ENCODE data around the gene TNFAIP3. TPM values are rescaled to one million over a fixed set of nuclear protein-coding genes. Genes with fewer than 3 reads are reported as not detected.
"Not testable (repeated sequence)": the region's sequence is repeated elsewhere in the genome, so short reads cannot be mapped to it uniquely, and the experiment has no call there.

Gene TNFAIP3
- total RNA-seq, 1 donor from 2014 or later: 45.9 TPM

DNA sequence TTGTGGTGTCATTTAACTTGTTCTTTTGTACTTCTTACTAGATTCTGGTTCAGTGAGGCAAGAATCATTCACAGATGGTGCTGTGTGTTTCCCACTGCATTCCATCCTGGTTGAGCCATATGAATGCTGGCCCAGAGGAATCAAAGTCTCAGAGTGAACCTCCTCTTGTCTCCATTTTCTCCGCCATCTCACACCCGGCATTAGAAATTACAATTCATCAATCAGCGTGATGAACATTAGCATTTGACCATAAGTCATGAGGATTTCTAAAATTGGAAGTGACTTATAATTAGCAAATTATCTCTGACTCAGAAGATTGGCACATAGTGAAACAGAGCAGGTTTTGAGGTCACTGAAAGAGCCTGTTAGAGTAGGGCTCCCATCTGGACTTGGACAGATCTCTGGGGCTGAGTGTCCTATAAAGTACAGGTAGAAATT is 25.2 kb downstream of the TNFAIP3 start:
- H3K27ac ChIP-seq: no peak overlapping the region
- TF ChIP-seq, protein P1, sequence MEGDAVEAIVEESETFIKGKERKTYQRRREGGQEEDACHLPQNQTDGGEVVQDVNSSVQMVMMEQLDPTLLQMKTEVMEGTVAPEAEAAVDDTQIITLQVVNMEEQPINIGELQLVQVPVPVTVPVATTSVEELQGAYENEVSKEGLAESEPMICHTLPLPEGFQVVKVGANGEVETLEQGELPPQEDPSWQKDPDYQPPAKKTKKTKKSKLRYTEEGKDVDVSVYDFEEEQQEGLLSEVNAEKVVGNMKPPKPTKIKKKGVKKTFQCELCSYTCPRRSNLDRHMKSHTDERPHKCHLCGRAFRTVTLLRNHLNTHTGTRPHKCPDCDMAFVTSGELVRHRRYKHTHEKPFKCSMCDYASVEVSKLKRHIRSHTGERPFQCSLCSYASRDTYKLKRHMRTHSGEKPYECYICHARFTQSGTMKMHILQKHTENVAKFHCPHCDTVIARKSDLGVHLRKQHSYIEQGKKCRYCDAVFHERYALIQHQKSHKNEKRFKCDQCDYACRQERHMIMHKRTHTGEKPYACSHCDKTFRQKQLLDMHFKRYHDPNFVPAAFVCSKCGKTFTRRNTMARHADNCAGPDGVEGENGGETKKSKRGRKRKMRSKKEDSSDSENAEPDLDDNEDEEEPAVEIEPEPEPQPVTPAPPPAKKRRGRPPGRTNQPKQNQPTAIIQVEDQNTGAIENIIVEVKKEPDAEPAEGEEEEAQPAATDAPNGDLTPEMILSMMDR (IDR thresholded peaks at IDR 0.05): no peak
- intact Hi-C loops (cut with DNase I): no loop called here

DNA sequence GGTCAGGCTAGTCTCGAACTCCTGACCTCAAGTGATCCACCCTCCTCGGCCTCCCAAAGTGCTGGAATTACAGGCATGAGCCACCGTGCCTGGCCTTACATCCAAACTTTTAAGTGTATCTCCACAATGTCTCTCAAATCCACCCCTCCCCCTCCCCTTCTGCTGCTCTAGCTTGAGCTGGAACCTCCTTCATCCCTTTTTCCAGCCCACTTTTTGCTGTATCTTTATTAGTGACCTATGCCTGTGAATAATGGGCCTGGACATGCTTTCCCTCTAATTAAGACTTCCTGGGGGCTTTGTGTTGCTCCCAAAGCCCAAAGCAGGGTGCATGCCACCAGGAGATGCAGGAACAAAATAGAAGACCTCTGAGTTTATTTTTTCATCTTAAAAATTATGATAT is 26.1 kb downstream of the TNFAIP3 start:
- Histone ChIP-seq H3K4me3 (no peak overlapping the region), H3K36me3 (no peaks in the 10 kb centered on the region), H3K27ac (no peak overlapping the region), H3K27me3 (no peaks in the 10 kb centered on the region), H3K9me3 (no peaks in the 10 kb centered on the region), H3K4me1 (no peaks in the 10 kb centered on the region)
- TF ChIP-seq, protein P1 (IDR thresholded peaks at IDR 0.05): no peak
- intact Hi-C loops (cut with DNase I): no loop called here
- ATAC-seq (no peak), DNase-seq (no peak)

More for the DNA sequence above, 25.2 kb downstream of the TNFAIP3 start:
- H3K4me3 ChIP-seq: no peak overlapping the region
- no peaks in the 10 kb centered on the region for H3K36me3 ChIP-seq
- H3K9me3 ChIP-seq: no peaks in the 10 kb centered on the region
- no peaks in the 10 kb centered on the region for H3K27me3 ChIP-seq
- ATAC-seq (peak; percentile 26), DNase-seq (no peak)
- no peaks in the 10 kb centered on the region for H3K4me1 ChIP-seq

DNA sequence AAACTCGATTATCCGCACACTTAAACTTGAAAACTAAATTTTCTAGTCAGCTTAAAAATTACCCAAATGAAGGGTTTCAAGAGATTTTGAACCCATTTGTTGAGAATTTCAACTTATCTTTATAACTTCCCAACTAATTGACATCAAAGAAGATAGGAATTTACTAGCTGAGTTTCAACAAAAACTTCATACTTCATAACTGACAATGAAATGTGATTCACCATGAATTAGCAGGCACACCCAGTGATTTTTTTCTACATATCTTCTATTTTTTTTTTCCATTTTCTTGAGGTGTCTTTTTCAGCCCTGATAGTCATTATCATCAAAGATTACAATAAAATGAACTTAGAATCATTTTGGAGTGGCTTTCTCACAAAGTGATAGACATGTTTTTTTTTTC is 26.7 kb downstream of the TNFAIP3 start:
- H3K27me3 ChIP-seq: no peaks in the 10 kb centered on the region
- TF ChIP-seq, protein P1 (IDR thresholded peaks at IDR 0.05): no peak
- no peaks in the 10 kb centered on the region for H3K9me3 ChIP-seq
- H3K36me3 ChIP-seq: no peaks in the 10 kb centered on the region
- no peak for ATAC-seq
- intact Hi-C loops (cut with DNase I): no loop called here
- no peaks in the 10 kb centered on the region for H3K4me1 ChIP-seq
- no peak for DNase-seq
- no peak overlapping the region for H3K4me3 ChIP-seq
- H3K27ac ChIP-seq: no peak overlapping the region

DNA sequence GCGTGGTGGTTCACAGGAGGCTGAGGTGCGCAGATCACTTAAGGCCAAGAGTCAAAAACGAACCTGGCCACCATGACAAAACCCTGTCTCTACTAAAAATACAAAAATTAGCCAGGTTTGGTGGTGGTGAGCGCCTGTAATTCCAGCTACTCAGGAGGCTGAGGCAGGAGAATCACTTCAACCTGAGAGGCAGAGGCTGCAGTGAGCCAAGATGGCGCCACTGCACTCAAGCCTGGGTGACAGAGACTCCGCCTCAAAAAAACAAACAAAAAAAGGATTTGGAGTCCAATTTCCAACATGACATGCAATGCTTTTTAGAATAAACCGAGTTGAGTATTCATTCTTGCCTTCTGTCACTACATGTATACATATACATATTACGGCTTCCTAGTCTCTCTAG is 27.3 kb downstream of the TNFAIP3 start:
- H3K27ac ChIP-seq; DNase-seq; H3K4me1 ChIP-seq; H3K9me3 ChIP-seq; H3K27me3 ChIP-seq; H3K4me3 ChIP-seq; intact Hi-C loops (cut with DNase I); H3K36me3 ChIP-seq; ATAC-seq: not testable (repeated sequence)

DNA sequence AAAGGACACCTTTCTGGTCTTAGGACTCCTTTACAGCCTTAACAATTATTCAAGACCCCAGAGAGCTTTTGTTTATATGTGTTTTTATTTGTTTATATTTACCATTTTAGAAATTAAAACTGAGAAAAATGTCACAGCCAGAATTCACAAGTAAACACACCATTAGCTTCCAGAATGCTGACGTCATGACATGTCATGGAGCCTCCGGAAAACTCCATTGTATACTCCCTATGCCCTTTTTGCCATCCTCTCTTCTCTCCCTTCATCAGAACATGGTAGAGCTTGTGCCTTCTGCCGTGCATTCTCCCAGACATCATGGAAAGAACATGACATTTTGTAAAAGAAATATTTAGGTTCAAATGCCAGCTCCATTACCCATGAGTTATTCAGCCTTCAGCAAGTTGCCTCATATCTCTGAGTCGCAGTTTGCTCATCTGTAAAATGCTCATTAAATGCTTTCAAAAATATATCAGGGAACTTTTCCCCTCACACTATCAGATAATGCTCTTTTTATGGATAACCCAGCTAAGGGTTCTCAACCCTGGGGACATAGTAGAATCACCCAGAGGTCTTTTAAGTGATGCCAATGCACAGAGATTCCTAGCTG is 27.8 kb downstream of the TNFAIP3 start:
- Histone ChIP-seq H3K9me3 (no peaks in the 10 kb centered on the region), H3K4me1 (no peaks in the 10 kb centered on the region), H3K36me3 (no peaks in the 10 kb centered on the region), H3K27me3 (no peaks in the 10 kb centered on the region), H3K27ac (no peak overlapping the region), H3K4me3 (no peak overlapping the region)
- ATAC-seq (no peak), DNase-seq (no peak)
- intact Hi-C loops (cut with DNase I): no loop called here
- TF ChIP-seq, protein P1 (IDR thresholded peaks at IDR 0.05): no peak

DNA sequence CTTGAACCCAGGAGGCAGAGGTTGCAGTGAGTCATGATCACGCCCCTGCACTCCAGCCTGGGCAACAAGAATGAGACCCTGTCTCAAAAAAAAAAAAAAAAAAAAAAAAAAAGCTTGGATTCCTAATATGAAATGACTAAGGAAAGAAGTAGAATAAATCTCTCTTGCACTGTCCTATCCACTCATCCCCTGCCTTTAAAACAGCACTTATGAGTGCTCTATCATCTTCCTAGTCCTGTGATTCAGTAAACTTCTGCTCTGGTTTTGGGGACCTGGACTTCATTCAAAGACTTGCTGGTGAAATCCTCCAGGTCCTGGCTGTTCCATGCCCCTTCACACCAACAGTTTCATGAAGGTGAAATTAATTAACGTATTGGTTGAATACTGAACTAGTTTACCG is 29.6 kb downstream of the TNFAIP3 start:
- Histone ChIP-seq H3K4me1 (no peaks in the 10 kb centered on the region), H3K4me3 (no peak overlapping the region), H3K36me3 (no peaks in the 10 kb centered on the region), H3K9me3 (no peaks in the 10 kb centered on the region), H3K27ac (no peak overlapping the region), H3K27me3 (no peaks in the 10 kb centered on the region)
- TF ChIP-seq, protein P1 (IDR thresholded peaks at IDR 0.05): no peak
- no peak for DNase-seq
- ATAC-seq: no peak
- intact Hi-C loops (cut with DNase I): no loop called here

Data from upper lobe of right lung (tissue), 1 donor.